ENCODE measurements around the gene SH3RF1. TPM values are rescaled to one million over a fixed set of nuclear protein-coding genes. Genes with fewer than 3 reads are reported as not detected.
"Not testable (repeated sequence)": the region's sequence is repeated elsewhere in the genome, so short reads cannot be mapped to it uniquely, and the experiment has no call there.

Gene SH3RF1
- total RNA-seq, 1 donor from 2014 or later, result 18.6 TPM

DNA sequence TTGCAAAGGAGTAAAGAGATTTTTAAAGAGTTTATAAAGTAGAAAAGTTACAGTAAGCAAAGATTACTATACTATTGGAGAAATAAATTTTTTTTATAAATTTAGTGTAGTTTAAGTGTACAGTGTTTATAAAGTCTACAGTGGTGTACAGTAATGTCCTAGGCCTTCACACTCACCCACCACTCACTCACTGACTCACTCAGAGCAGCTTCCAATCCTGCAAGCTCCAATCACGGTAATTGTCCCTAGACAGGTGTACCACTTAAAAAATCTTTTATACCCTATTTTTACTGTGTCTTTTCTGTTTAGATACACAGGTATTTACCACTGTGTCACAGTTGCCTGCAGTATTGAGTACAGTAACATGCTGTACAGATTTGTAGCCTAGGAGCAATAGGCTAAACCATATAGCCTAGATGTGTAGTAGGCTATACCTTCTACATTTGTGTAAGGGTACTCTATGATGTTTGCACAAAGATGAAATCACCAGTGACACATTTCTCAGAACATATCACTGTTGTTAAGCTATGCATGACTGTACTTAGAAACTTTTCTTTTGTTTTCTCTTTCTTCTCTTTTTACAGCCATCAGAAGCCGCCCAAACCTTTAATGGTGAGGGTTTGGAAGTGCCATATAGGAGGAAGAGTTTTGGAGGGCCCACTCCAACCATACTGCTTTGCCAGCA lies 11.8 kb upstream of the SH3RF1 start:
- no peaks in the 10 kb centered on the region for H3K36me3 Mint-ChIP-seq (ENCODE audit: low read depth)
- H3K27ac Mint-ChIP-seq (ENCODE audit: unreplicated experiment), result no peak overlapping the region
- no peaks in the 10 kb centered on the region for H3K9me3 Mint-ChIP-seq
- H3K27me3 Mint-ChIP-seq (ENCODE audit: low read depth), result no peaks in the 10 kb centered on the region
- peaks cover 5% of the 10 kb centered on the region for H3K4me1 Mint-ChIP-seq
- no peak for DNase-seq (ENCODE audit: low read depth, low spot score)
- no peak overlapping the region for H3K4me3 Mint-ChIP-seq
- TF ChIP-seq CTCF (conservative IDR thresholded peaks at IDR 0.05), result no peak

- TF ChIP-seq CTCF (conservative IDR thresholded peaks at IDR 0.05), result no peak
- Mint-ChIP-seq H3K4me3 (no peak overlapping the region), H3K4me1 (peaks cover 9% of the 10 kb centered on the region), H3K9me3 (no peaks in the 10 kb centered on the region), H3K27ac (ENCODE audit: unreplicated experiment) (no peak overlapping the region), H3K36me3 (ENCODE audit: low read depth) (no peaks in the 10 kb centered on the region), H3K27me3 (ENCODE audit: low read depth) (no peaks in the 10 kb centered on the region)
- no peak for DNase-seq (ENCODE audit: low read depth, low spot score)
Observed at GRCh38 chr4:169279108-169279507, 8.4 kb upstream of the SH3RF1 start.

DNA sequence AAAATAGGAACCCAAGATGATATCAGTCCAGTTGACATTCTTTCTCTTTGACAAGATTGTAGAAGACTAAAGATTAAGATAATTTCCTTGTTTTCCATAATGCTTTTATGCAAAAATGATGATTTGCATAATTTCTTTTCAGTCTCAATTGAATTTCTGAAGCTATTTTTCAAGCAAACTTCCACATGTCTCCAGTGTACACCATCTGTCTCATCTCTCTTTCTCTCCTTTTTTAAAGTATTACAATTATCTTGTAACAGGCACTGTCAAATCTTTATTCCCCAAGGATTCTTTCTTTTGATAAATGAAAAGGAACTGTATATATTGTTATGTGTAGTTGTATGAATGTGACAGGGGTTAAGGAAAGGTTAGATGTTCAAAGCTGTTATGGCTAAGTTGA lies 7.9 kb upstream of the SH3RF1 start:
- TF ChIP-seq CTCF (conservative IDR thresholded peaks at IDR 0.05), result no peak
- Mint-ChIP-seq H3K36me3 (ENCODE audit: low read depth) (no peaks in the 10 kb centered on the region), H3K4me3 (no peak overlapping the region), H3K27me3 (ENCODE audit: low read depth) (no peaks in the 10 kb centered on the region), H3K9me3 (no peaks in the 10 kb centered on the region), H3K4me1 (peaks cover 9% of the 10 kb centered on the region), H3K27ac (ENCODE audit: unreplicated experiment) (no peak overlapping the region)
- DNase-seq (ENCODE audit: low read depth, low spot score), result no peak

- H3K36me3 Mint-ChIP-seq (ENCODE audit: low read depth), result not testable (repeated sequence)
Observed at GRCh38 chr4:169277838-169278237, 7.1 kb upstream of the SH3RF1 start.

GRCh38 chr4:169275180-169275579 lies 4.4 kb upstream of the SH3RF1 start:
- Mint-ChIP-seq H3K36me3 (ENCODE audit: low read depth) (no peaks in the 10 kb centered on the region), H3K27me3 (ENCODE audit: low read depth) (peaks cover 4% of the 10 kb centered on the region), H3K4me1 (peaks cover 9% of the 10 kb centered on the region), H3K4me3 (no peak overlapping the region), H3K27ac (ENCODE audit: unreplicated experiment) (no peak overlapping the region), H3K9me3 (no peaks in the 10 kb centered on the region)
- TF ChIP-seq CTCF (conservative IDR thresholded peaks at IDR 0.05), result no peak
- DNase-seq (ENCODE audit: low read depth, low spot score), result no peak

More at GRCh38 chr4:169277838-169278237, 7.1 kb upstream of the SH3RF1 start:
- not testable (repeated sequence) for DNase-seq (ENCODE audit: low read depth, low spot score); H3K27ac Mint-ChIP-seq (ENCODE audit: unreplicated experiment); H3K4me1 Mint-ChIP-seq; H3K27me3 Mint-ChIP-seq (ENCODE audit: low read depth); H3K9me3 Mint-ChIP-seq; H3K4me3 Mint-ChIP-seq

DNA sequence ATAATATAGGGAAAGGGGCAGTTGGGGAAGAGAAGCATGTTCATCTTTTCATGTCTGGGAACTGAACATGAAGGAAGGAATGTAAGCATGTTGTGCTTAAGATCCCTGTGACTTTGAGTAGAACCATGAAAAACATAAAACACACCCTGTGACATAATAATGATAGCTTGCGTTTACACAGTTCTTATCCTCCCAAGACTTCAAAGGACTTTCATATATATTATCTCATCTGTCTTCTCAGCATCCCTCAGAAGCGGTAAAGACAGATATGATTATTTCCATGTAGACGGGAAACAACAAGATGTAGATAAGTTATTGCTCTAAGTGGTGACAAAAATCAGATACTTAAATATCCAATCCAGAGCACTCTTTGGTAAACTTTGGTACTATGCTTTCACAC lies 3.3 kb upstream of the SH3RF1 start:
- Mint-ChIP-seq H3K27ac (ENCODE audit: unreplicated experiment) (no peak overlapping the region), H3K27me3 (ENCODE audit: low read depth) (peaks cover 4% of the 10 kb centered on the region), H3K36me3 (ENCODE audit: low read depth) (no peaks in the 10 kb centered on the region), H3K4me3 (no peak overlapping the region), H3K9me3 (no peaks in the 10 kb centered on the region), H3K4me1 (peaks cover 18% of the 10 kb centered on the region)
- no peak for TF ChIP-seq CTCF (conservative IDR thresholded peaks at IDR 0.05)
- no peak for DNase-seq (ENCODE audit: low read depth, low spot score)
